ENCODE measurements around the gene BCAS1.

DNA sequence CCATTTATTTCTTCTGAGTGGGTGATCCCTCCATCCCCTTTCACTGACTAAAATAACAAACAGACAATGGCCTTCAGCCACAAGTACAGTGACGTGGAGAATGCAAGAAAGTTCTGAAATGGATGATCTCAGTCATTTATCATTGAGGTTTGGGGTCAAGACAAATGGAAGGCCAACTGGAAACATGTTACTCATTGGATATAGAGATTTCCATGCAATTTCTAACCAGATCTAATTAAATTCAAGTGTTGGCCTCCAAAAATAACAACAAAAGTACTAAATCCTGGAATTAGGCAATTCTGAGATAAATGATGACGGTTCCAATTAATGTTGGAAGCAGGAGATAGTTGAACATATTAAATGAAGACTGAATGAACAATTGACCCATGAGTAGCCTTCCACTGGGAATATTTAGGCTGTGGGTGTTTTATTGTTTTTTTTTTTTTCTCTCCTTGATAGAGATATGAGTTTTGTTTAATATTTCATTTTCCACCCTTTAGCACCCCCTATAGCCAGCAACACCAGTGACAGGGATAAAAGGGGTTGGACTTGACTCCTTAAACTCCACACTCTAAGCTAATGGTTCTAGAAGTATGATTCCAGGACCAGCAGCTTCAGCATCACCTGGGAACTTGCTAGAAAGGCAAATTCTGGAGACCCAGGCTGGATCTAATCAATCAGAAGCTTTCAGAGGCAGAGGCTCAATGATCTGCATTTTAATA is 112.8 kb downstream of the BCAS1 start:
- no peak for TF ChIP-seq POLR2A (IDR thresholded peaks at IDR 0.05)
- TF ChIP-seq, protein P1, sequence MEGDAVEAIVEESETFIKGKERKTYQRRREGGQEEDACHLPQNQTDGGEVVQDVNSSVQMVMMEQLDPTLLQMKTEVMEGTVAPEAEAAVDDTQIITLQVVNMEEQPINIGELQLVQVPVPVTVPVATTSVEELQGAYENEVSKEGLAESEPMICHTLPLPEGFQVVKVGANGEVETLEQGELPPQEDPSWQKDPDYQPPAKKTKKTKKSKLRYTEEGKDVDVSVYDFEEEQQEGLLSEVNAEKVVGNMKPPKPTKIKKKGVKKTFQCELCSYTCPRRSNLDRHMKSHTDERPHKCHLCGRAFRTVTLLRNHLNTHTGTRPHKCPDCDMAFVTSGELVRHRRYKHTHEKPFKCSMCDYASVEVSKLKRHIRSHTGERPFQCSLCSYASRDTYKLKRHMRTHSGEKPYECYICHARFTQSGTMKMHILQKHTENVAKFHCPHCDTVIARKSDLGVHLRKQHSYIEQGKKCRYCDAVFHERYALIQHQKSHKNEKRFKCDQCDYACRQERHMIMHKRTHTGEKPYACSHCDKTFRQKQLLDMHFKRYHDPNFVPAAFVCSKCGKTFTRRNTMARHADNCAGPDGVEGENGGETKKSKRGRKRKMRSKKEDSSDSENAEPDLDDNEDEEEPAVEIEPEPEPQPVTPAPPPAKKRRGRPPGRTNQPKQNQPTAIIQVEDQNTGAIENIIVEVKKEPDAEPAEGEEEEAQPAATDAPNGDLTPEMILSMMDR (IDR thresholded peaks at IDR 0.05) = no peak

All from adrenal gland (tissue), 5 donors.